GM12874 (cell line): ENCODE measurements around the gene OSMR.

Source experiments
- TF ChIP-seq, protein P1 (sequence below): IDR thresholded peaks from 2 replicates; pipeline ENCODE4 v1.5.1; 2011; ENCODE audit warnings: low read depth, mild to moderate bottlenecking, control low read depth, low read length, moderate library complexity; ENCODE audit not compliant: insufficient read depth

OSMR gene

DNA sequence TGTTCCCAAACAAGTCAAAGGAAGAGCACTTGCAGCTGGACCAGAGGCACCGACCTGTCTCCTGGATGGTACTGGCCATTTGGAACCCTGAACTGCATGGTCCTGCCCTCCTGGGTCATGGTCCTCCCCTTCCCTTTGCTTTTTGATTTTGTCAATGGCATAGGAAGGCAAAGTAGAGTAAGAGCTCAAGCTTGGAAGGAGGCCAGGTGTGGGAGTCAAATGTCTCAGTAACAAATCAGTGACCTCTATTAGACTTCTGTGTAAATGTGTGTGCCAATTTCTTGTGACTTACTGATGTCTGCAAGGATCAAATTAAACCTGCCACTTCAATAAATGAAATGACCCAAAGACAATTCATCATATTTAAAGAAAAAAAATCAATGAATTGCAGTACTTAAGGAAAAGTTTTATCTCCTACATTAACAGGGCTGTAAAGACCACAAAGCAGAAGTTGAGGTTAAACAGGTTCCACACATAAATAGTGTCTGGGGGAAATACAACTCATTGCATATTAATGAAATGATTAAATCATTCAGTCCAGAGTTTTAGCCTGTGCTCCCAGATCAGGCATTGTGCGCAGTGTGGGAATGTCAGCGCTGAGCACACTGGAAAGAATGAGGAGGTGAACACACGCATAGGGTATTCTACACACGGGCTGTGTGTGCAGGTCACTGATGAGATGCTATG is 32.7 kb downstream of the OSMR start:
- TF ChIP-seq, protein P1, sequence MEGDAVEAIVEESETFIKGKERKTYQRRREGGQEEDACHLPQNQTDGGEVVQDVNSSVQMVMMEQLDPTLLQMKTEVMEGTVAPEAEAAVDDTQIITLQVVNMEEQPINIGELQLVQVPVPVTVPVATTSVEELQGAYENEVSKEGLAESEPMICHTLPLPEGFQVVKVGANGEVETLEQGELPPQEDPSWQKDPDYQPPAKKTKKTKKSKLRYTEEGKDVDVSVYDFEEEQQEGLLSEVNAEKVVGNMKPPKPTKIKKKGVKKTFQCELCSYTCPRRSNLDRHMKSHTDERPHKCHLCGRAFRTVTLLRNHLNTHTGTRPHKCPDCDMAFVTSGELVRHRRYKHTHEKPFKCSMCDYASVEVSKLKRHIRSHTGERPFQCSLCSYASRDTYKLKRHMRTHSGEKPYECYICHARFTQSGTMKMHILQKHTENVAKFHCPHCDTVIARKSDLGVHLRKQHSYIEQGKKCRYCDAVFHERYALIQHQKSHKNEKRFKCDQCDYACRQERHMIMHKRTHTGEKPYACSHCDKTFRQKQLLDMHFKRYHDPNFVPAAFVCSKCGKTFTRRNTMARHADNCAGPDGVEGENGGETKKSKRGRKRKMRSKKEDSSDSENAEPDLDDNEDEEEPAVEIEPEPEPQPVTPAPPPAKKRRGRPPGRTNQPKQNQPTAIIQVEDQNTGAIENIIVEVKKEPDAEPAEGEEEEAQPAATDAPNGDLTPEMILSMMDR = no peak

DNA sequence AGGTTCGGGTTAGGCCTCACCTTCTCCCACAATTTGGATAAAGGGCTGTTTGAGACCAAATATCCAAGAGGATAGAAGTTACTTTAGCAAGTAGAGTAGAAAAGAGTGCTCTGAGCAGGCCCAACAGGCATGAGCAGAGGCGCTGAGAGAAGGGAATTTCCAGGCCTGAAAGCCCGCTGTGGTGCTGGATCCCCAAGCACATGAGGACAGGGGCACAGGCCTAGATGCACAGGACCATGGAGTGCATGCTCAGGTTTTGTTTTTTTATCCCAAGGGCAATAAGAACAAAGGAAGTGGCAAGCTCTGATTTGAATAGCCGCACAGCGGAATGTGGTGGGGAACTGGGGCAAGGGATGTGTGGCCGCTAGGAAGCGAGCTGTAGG is 33.3 kb downstream of the OSMR start:
- TF ChIP-seq, protein P1 = no peak

DNA sequence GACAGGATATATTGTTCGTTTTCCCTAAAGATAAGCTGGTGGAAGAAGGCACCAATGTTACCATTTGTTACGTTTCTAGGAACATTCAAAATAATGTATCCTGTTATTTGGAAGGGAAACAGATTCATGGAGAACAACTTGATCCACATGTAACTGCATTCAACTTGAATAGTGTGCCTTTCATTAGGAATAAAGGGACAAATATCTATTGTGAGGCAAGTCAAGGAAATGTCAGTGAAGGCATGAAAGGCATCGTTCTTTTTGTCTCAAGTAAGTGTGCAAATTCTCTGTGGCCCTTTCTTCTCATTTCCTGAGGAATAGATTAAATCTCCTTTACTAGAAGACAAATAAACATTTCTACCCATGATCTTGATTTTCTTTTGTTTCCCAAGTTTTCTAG is 38.0 kb downstream of the OSMR start:
- TF ChIP-seq, protein P1 = no peak

DNA sequence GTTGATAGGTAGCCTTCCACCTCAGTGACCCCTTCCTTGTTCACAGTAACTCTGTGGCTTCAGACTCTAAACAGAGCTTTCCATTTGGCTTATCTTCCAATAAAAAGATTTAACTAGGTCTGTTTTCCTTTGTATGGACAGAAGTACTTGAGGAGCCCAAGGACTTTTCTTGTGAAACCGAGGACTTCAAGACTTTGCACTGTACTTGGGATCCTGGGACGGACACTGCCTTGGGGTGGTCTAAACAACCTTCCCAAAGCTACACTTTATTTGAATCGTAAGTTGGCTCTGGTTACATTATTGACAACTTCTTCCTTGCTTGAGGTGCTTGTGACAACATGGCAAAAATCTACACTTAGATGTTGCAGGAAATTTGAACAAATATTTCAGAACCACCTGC is 39.4 kb downstream of the OSMR start:
- TF ChIP-seq, protein P1 = no peak

DNA sequence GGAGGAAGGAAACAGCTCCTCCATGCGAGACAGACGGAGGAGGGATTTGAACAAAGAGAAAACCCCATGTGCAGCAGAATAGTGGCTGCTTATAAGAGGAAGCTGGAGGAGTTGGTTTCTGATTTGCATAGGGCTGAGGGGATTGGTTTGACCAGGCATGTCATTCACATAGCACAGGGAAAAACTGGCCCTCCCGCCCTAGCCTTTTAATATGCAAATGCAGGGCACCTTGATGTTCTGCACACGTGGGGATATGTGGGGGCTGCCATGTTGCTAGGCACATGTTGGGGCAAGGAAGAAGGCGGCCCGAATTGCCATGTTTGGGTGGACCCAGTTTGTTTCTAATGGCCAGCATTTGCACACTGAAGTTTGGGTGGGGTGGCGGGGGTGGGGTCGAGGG is 42.2 kb downstream of the OSMR start:
- TF ChIP-seq, protein P1 = no peak

DNA sequence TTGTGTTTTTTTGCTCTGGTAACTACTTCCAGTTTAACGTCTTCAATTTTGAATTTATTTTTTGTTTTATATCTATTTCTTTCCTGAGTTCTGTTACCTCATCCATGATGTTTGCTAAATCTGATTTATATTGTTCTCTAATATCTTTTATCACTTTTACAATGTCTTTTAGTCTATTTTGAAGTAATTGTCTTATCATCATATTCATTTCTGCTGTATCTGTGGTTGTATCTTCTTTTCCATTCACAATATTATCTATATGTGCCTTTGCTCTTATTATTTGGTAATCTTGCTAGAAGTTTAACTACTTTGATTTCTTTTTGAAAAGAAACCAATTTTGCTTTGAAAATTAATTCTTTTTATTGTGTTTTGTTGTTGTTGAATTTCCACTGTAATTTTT is 43.6 kb downstream of the OSMR start:
- TF ChIP-seq, protein P1 = no peak

DNA sequence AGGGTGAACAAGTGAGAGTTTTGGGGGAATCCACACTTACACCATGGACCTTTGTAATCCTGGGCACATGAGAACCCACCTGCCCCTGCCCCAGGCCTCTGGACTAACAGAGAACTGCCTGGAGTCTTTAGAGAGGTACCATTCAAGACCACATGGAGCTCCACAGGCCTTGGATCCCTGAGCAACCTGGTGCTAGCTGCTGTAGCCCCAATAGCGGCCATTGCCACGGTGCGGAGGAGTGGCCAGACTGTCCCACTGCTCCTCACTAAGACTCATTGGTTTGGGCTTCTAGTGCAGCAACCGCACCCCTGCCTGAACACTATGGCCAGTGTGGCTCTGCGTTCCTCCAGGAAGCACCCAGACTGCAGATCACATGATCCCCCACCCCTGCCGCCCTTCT is 45.8 kb downstream of the OSMR start:
- TF ChIP-seq, protein P1 = no peak
